ENCODE data around the gene SYNE1.
A peak's percentile ranks its signal among the peaks of the same experiment; 100 is the strongest.

The SYNE1 gene

GRCh38 chr6:152273638-152274037 is 363.5 kb downstream of the SYNE1 start:
- DNase-seq (ENCODE audit: low read depth), result peak; percentile 56

- peak; percentile 56 for DNase-seq (ENCODE audit: low read depth)
These were observed 364.2 kb downstream of the SYNE1 start for GRCh38 chr6:152273002-152273401.

- DNase-seq (ENCODE audit: low read depth), result no peak
These were observed 364.7 kb downstream of the SYNE1 start for GRCh38 chr6:152272486-152272885.

GRCh38 chr6:152271776-152272464 is 365.2 kb downstream of the SYNE1 start:
- DNase-seq (ENCODE audit: low read depth), result peak; percentile 33

- DNase-seq (ENCODE audit: low read depth), result peak; percentile 71
These were observed 366.7 kb downstream of the SYNE1 start for GRCh38 chr6:152270301-152270925.

- DNase-seq (ENCODE audit: low read depth), result peak; percentile 69
These were observed 368.2 kb downstream of the SYNE1 start for GRCh38 chr6:152268846-152269442.

GRCh38 chr6:152267967-152268845 is 369.0 kb downstream of the SYNE1 start:
- DNase-seq (ENCODE audit: low read depth), result peak; percentile 16

GRCh38 chr6:152265651-152266050 is 371.5 kb downstream of the SYNE1 start:
- DNase-seq (ENCODE audit: low read depth), result peak; percentile 18

GRCh38 chr6:152263582-152263981 is 373.6 kb downstream of the SYNE1 start:
- no peak for DNase-seq (ENCODE audit: low read depth)

GRCh38 chr6:152261179-152261578 is 376.0 kb downstream of the SYNE1 start:
- DNase-seq (ENCODE audit: low read depth), result no peak

GRCh38 chr6:152259234-152259633 is 377.9 kb downstream of the SYNE1 start:
- no peak for DNase-seq (ENCODE audit: low read depth)

- no peak for DNase-seq (ENCODE audit: low read depth)
These were observed 379.6 kb downstream of the SYNE1 start for GRCh38 chr6:152257581-152257980.

- DNase-seq (ENCODE audit: low read depth), result no peak
These were observed 387.0 kb downstream of the SYNE1 start for GRCh38 chr6:152250127-152250526.

- no peak for DNase-seq (ENCODE audit: low read depth)
These were observed 388.2 kb downstream of the SYNE1 start for GRCh38 chr6:152248980-152249379.

GRCh38 chr6:152246554-152247337 is 390.4 kb downstream of the SYNE1 start:
- DNase-seq (ENCODE audit: low read depth), result peak; percentile 46

GRCh38 chr6:152244998-152245630 is 392.0 kb downstream of the SYNE1 start:
- peak; percentile 77 for DNase-seq (ENCODE audit: low read depth)

- DNase-seq (ENCODE audit: low read depth), result peak; percentile 51
These were observed 396.0 kb downstream of the SYNE1 start for GRCh38 chr6:152241013-152241766.

GRCh38 chr6:152240436-152240835 is 396.7 kb downstream of the SYNE1 start:
- peak; percentile 79 for DNase-seq (ENCODE audit: low read depth)

- DNase-seq (ENCODE audit: low read depth), result no peak
These were observed 400.6 kb downstream of the SYNE1 start for GRCh38 chr6:152236370-152237097.
